HepG2 (cell line): ENCODE measurements around the gene CPLX3. TPM values are rescaled to one million over a fixed set of nuclear protein-coding genes. Genes with fewer than 3 reads are reported as not detected.

Experiments
- AKAP8 ChIP-seq: sonication (generic); formaldehyde crosslinking; IDR thresholded peaks from 2 replicates; pipeline ENCODE4 v1.5.1; 2020; ENCODE audit warnings: mild to moderate bottlenecking, missing genetic modification reagents
- BCL3 ChIP-seq: sonication (generic); formaldehyde crosslinking; IDR thresholded peaks from 2 replicates; pipeline ENCODE4 v1.5.1; 2020; ENCODE audit warnings: mild to moderate bottlenecking, missing genetic modification reagents, moderate library complexity
- CEBPG ChIP-seq: IDR thresholded peaks from 2 replicates; pipeline ENCODE4 v1.6.1; 2016
- GZF1 ChIP-seq: sonication (generic); formaldehyde crosslinking; IDR thresholded peaks from 2 replicates; pipeline ENCODE4 v1.5.1; 2020; ENCODE audit warnings: mild to moderate bottlenecking, missing genetic modification reagents
- HDAC1 ChIP-seq: sonication (generic); formaldehyde crosslinking; IDR thresholded peaks from 2 replicates; pipeline ENCODE4 v1.5.1; 2020; ENCODE audit warnings: mild to moderate bottlenecking, missing genetic modification reagents
- HOXA9 ChIP-seq: sonication (generic); formaldehyde crosslinking; IDR thresholded peaks from 2 replicates; pipeline ENCODE4 v1.8.1; 2022; ENCODE audit warnings: missing genetic modification reagents, mild to moderate bottlenecking, moderate library complexity, borderline replicate concordance
- KLF9 ChIP-seq: IDR thresholded peaks from 2 replicates; pipeline ENCODE4 v1.6.1; 2016; ENCODE audit warnings: low read depth
- MATR3 ChIP-seq: sonication (generic); formaldehyde crosslinking; IDR thresholded peaks from 2 replicates; pipeline ENCODE4 v1.4.0; 2020; ENCODE audit warnings: missing genetic modification reagents
- MTA3 ChIP-seq: sonication (generic); formaldehyde crosslinking; IDR thresholded peaks from 2 replicates; pipeline ENCODE4 v1.4.0; 2020; ENCODE audit warnings: missing genetic modification reagents
- MYC ChIP-seq: sonication (generic); formaldehyde crosslinking; IDR thresholded peaks from 2 replicates; pipeline ENCODE4 v1.9.0; 2021; ENCODE audit warnings: missing genetic modification reagents, borderline replicate concordance
- MYPOP ChIP-seq: sonication (generic); formaldehyde crosslinking; IDR thresholded peaks from 2 replicates; pipeline ENCODE4 v1.8.1; 2023; ENCODE audit warnings: mild to moderate bottlenecking, moderate library complexity, missing genetic modification reagents
- SMARCC2 ChIP-seq: fragments of 450-650 bp; IDR thresholded peaks from 2 replicates; pipeline ENCODE4 v1.6.1; 2017; ENCODE audit warnings: antibody characterized with exemption, mild to moderate bottlenecking
- TMF1 ChIP-seq: sonication (generic); formaldehyde crosslinking; IDR thresholded peaks from 2 replicates; pipeline ENCODE4 v1.8.1; 2022; ENCODE audit warnings: low read depth, missing genetic modification reagents
- ZFP1 ChIP-seq: IDR thresholded peaks from 2 replicates; pipeline ENCODE4 v1.6.1; 2016
- ZFP37 ChIP-seq: sonication (generic); formaldehyde crosslinking; IDR thresholded peaks from 2 replicates; pipeline ENCODE4 v1.4.0; 2020; ENCODE audit warnings: missing genetic modification reagents, borderline replicate concordance
- ZNF24 ChIP-seq: fragments of 450-650 bp; IDR thresholded peaks from 2 replicates; pipeline ENCODE4 v1.6.1; 2017; ENCODE audit warnings: antibody characterized with exemption, mild to moderate bottlenecking
- ZNF333 ChIP-seq: sonication (generic); formaldehyde crosslinking; IDR thresholded peaks from 2 replicates; pipeline ENCODE4 v1.4.0; 2020; ENCODE audit warnings: mild to moderate bottlenecking, missing genetic modification reagents, borderline replicate concordance
- ZNF558 ChIP-seq: sonication (generic); formaldehyde crosslinking; IDR thresholded peaks from 2 replicates; pipeline ENCODE4 v1.9.0; 2022; ENCODE audit warnings: mild to moderate bottlenecking, missing genetic modification reagents, borderline replicate concordance
- ZNF564 ChIP-seq: sonication (generic); formaldehyde crosslinking; IDR thresholded peaks from 2 replicates; pipeline ENCODE4 v1.8.1; 2023; ENCODE audit warnings: mild to moderate bottlenecking, missing genetic modification reagents
- ZNF577 ChIP-seq: sonication (generic); formaldehyde crosslinking; IDR thresholded peaks from 2 replicates; pipeline ENCODE4 v1.4.0; 2020; ENCODE audit warnings: mild to moderate bottlenecking, low read depth, missing genetic modification reagents, borderline replicate concordance
- ZNF691 ChIP-seq: sonication (generic); formaldehyde crosslinking; IDR thresholded peaks from 2 replicates; pipeline ENCODE4 v1.4.0; 2020; ENCODE audit warnings: missing genetic modification reagents, low read depth, mild to moderate bottlenecking, borderline replicate concordance
- ZNF720 ChIP-seq: sonication (generic); formaldehyde crosslinking; IDR thresholded peaks from 2 replicates; pipeline ENCODE4 v1.4.0; 2020; ENCODE audit warnings: missing genetic modification reagents
- ZNF749 ChIP-seq: sonication (generic); formaldehyde crosslinking; IDR thresholded peaks from 2 replicates; pipeline ENCODE4 v1.8.0; 2022; ENCODE audit warnings: mild to moderate bottlenecking, missing genetic modification reagents, moderate library complexity, borderline replicate concordance
- ZNF75D ChIP-seq: sonication (generic); formaldehyde crosslinking; IDR thresholded peaks from 2 replicates; pipeline ENCODE4 v1.8.1; 2023; ENCODE audit warnings: missing genetic modification reagents, mild to moderate bottlenecking, borderline replicate concordance
- ZSCAN20 ChIP-seq: sonication (generic); formaldehyde crosslinking; IDR thresholded peaks from 2 replicates; pipeline ENCODE4 v1.4.0; 2020; ENCODE audit warnings: missing genetic modification reagents, mild to moderate bottlenecking, borderline replicate concordance
- ZXDC ChIP-seq: sonication (generic); formaldehyde crosslinking; IDR thresholded peaks from 2 replicates; pipeline ENCODE4 v1.5.0; 2020; ENCODE audit warnings: mild to moderate bottlenecking, missing genetic modification reagents
- polyA plus RNA-seq, 8 experiments: library from polyadenylated mRNA; depleted of rRNA in 3 of 8; stranded (reverse) in 7 of 8; unstranded in 1 of 8; fragments of >200 nt; fragmentation: Illumina TruSeq in 4 of 8; extraction: Trizol in 4 of 8; gene quantifications; 2 replicates each; pipeline versions ENCODE4 v1.2.1 to v1.2.3, GENCODE V29; 2011 to 2016; ENCODE audit warnings: low read depth in 4 of 8, missing spikeins in 1 of 8, mixed read lengths in 1 of 8; ENCODE audit not compliant: insufficient read depth in 1 of 8
- total RNA-seq, 5 experiments: library from RNA; depleted of rRNA; stranded (reverse); fragments of >200 nt; fragmentation: Illumina TruSeq; extraction: Trizol; gene quantifications; 2 replicates each; pipeline ENCODE4 v1.2.3, GENCODE V29; 2016; ENCODE audit warnings: low read depth in 1 of 5

Gene CPLX3
- total and polyA plus RNA-seq, 2 of the 13 experiments (the other 11 are each of a cell fraction or from before 2014, with no cell fraction given), result not detected

GRCh38 chr15:74842581-74843444, 16.4 kb downstream of the CPLX3 start, which contains the start of gene ULK3 (continued):
- peak; percentile 73 for TF ChIP-seq BCL3 (CRISPR knock-in tag)
- no peak for TF ChIP-seq MYPOP
- TF ChIP-seq ZNF24, result no peak
- peak; percentile 91 for TF ChIP-seq MYC (CRISPR knock-in tag)
- no peak for TF ChIP-seq ZNF577 (CRISPR knock-in tag)
- TF ChIP-seq SMARCC2, result no peak
- 0 out of 2 replicates have a peak, but pooled peaks have one; percentile 56 for TF ChIP-seq ZSCAN20 (CRISPR knock-in tag)
- peak; percentile 54; the same call in 1 of the 2 replicates for TF ChIP-seq HDAC1
- TF ChIP-seq MATR3 (CRISPR knock-in tag), result no peak
- TF ChIP-seq ZNF749 (CRISPR knock-in tag), result no peak
- no peak for TF ChIP-seq KLF9
- TF ChIP-seq MTA3, result no peak
- TF ChIP-seq ZFP37 (CRISPR knock-in tag), result no peak
- TF ChIP-seq CEBPG, result no peak
- no peak for TF ChIP-seq ZNF720 (CRISPR knock-in tag)
- peak; percentile 94 for TF ChIP-seq AKAP8 (CRISPR knock-in tag)
- 0 out of 2 replicates have a peak, but pooled peaks have one; percentile 59 for TF ChIP-seq TMF1 (CRISPR knock-in tag)
- TF ChIP-seq ZNF691 (CRISPR knock-in tag), result no peak
- TF ChIP-seq ZFP1, result no peak
- TF ChIP-seq ZNF333 (CRISPR knock-in tag), result no peak
- no peak for TF ChIP-seq GZF1 (CRISPR knock-in tag)
- no peak for TF ChIP-seq ZNF75D (CRISPR knock-in tag)
- TF ChIP-seq ZNF564, result peak; percentile 46; the same call in 1 of the 2 replicates
- TF ChIP-seq HOXA9 (CRISPR knock-in tag), result peak; percentile 16; the same call in 1 of the 2 replicates
- no peak for TF ChIP-seq ZXDC
- TF ChIP-seq ZNF558 (CRISPR knock-in tag), result no peak
